Mucosa of stomach (tissue), 1 donor: ENCODE data around the gene LTB4R.

Experiments
- H3K27me3 ChIP-seq: one replicate; pipeline ENCODE4 v1.7.0; 2013; ENCODE audit warnings: mild to moderate bottlenecking, low read length; ENCODE audit not compliant: control insufficient read depth, insufficient read depth
- H3K36me3 ChIP-seq: one replicate; pipeline ENCODE4 v1.7.0; 2013; ENCODE audit warnings: low read length; ENCODE audit not compliant: control insufficient read depth, insufficient read depth
- H3K4me1 ChIP-seq: one replicate; pipeline ENCODE4 v1.7.0; 2013; ENCODE audit warnings: mild to moderate bottlenecking, low read length; ENCODE audit not compliant: control insufficient read depth, insufficient read depth
- H3K4me3 ChIP-seq: one replicate; pipeline ENCODE4 v1.7.0; 2013; ENCODE audit warnings: low read length
- H3K9ac ChIP-seq: one replicate; pipeline ENCODE4 v1.7.0; 2013; ENCODE audit warnings: mild to moderate bottlenecking, low read length, moderate library complexity
- H3K9me3 ChIP-seq: one replicate; pipeline ENCODE4 v1.7.0; 2013; ENCODE audit warnings: mild to moderate bottlenecking, low read length, moderate library complexity; ENCODE audit not compliant: control insufficient read depth
- donor health status: Pancreatic carcinoma.

LTB4R gene

DNA sequence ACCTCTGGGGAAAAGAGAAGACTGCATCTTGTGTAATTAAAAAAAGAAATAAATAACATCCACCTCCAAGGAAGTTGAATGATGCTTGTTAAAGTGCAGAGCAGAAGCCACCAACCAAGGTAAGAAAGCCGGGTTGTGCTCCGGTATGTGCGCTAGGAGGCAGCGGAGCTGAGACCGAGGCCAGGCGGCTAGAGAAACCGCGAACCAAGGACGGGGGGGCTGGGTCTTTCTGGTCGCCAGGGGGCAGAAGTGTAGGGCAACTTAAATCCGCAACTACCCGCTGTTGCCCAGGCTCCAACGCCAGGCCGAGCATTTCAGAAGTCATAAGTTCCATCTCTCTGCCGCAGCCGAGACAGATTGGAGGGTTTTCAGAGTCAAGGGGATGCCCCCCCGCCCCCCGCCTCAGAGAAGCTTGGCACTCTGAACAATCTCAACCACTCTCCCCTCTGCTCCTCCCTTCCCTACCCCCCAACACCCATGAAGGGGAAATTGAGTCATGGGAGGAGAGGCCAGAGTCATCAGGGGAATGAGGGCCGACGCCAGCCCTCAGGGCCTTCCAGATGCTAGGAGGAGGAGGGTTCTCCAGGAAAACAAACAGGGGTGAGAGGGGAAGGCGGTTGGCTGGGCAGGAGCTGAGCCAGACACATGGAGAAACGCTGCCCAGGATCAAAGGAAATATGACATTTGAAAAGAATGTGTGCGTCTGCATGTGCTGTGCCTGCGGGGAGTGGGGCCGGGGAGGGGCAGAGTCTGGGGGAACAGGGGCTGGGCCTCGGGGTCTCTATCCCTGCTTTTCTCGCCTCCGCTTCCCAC, 54.5 kb downstream of the LTB4R start:
- Histone ChIP-seq H3K27me3 (peaks cover 17% of the 10 kb centered on the region), H3K4me1 (peaks cover 18% of the 10 kb centered on the region), H3K36me3 (no peaks in the 10 kb centered on the region), H3K9ac (peak overlapping the region; percentile 85), H3K9me3 (no peaks in the 10 kb centered on the region), H3K4me3 (peak overlapping the region; percentile 49)

DNA sequence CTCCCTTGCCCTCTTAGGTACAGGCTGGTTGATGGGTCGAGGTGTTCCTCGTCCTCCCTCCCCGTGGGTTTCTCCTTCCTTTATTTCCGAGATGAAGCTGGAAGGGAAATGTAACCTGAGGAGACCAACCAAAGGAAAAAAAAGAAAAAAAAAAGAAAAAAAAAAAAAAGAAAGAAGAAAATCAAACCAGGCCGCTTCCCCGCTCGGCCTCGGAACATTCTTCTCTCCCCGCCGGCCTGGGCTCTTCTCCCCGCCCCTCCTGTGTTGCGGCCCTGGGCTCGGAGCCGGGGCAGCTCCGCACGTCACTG, 55.1 kb downstream of the LTB4R start:
- H3K27me3 ChIP-seq = peaks cover 17% of the 10 kb centered on the region
- H3K36me3 ChIP-seq = no peaks in the 10 kb centered on the region
- H3K9me3 ChIP-seq = no peaks in the 10 kb centered on the region
- H3K4me1 ChIP-seq = peaks cover 18% of the 10 kb centered on the region
- peak overlapping the region; percentile 94 for H3K4me3 ChIP-seq
- H3K9ac ChIP-seq = peak overlapping the region; percentile 85

DNA sequence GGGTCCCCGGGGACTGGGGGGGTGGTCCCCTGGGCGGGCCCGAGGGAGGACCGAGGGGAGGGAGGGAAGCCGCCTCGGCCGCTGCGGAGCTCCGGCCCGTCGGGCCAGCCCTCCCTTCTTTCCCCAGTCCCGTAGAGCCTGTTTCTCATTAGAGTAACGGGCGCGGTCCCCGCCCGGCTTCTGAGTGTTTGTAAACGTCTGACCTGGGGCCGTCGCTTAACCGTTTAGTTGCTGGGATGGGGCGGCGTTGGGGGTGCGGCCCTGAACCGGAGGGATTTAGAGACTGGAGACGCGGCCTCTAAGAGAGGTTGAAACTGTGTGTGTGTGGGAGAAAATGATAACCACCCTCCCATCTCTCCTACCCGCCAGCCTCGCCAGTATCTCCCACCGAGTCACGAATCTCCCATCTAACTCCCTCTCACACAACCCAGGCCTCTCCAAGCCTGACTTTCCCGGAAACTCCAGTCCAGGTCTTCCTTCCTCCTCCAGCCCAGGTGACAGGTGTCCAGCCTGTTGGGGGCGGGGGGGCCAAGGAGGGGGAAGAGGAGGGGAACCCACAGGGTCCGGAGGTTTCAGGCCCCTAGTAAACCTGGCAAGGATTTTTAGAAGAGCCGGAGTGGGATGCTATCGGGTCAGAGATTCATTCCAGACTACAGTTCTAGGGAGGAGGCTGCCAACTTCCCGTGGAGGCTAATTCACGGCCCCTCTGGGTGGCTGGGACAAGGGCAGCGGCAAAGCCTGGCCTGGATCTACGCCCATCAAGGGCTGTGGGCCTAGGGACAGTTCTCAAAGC, 55.6 kb downstream of the LTB4R start:
- peak overlapping the region; percentile 94 for H3K4me3 ChIP-seq
- H3K9ac ChIP-seq = peak overlapping the region; percentile 85
- H3K36me3 ChIP-seq = no peaks in the 10 kb centered on the region
- peaks cover 18% of the 10 kb centered on the region for H3K4me1 ChIP-seq
- peaks cover 17% of the 10 kb centered on the region for H3K27me3 ChIP-seq
- H3K9me3 ChIP-seq = no peaks in the 10 kb centered on the region
